B cell (primary cell): ENCODE measurements around the gene HABP4.

ENCODE experiments used
- EZH2 ChIP-seq: IDR thresholded peaks from 2 replicates; pipeline ENCODE4 v1.6.1; 2012; ENCODE audit warnings: borderline replicate concordance, low read depth, mild to moderate bottlenecking, moderate library complexity, low read length; ENCODE audit not compliant: insufficient read depth, poor library complexity, severe bottlenecking
- TF ChIP-seq, protein P1 (sequence below): fragments of 200-600 bp; IDR thresholded peaks from one replicate; pipeline ENCODE4 v1.8.0; 2022; ENCODE audit warnings: antibody characterized with exemption, mild to moderate bottlenecking

DNA sequence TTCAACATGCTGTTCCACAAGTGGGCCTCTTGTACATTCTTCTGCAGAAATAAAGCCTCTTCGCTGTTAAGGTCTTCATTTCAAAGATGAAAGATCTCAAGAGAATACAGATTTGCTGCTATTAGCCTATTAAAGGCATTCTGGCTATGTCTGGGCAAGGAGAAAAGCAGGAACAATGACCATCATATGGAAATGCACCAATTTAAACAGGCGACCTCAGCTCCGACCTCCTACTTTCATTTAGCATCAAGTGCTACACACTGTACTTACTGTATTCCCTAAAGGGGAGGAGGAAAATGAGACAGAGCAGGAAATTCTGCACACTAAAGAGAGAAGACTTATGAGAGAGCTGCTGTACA lies 64.8 kb downstream of the HABP4 start:
- TF ChIP-seq, protein P1, sequence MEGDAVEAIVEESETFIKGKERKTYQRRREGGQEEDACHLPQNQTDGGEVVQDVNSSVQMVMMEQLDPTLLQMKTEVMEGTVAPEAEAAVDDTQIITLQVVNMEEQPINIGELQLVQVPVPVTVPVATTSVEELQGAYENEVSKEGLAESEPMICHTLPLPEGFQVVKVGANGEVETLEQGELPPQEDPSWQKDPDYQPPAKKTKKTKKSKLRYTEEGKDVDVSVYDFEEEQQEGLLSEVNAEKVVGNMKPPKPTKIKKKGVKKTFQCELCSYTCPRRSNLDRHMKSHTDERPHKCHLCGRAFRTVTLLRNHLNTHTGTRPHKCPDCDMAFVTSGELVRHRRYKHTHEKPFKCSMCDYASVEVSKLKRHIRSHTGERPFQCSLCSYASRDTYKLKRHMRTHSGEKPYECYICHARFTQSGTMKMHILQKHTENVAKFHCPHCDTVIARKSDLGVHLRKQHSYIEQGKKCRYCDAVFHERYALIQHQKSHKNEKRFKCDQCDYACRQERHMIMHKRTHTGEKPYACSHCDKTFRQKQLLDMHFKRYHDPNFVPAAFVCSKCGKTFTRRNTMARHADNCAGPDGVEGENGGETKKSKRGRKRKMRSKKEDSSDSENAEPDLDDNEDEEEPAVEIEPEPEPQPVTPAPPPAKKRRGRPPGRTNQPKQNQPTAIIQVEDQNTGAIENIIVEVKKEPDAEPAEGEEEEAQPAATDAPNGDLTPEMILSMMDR = no peak
- no peak for TF ChIP-seq EZH2
